ENCODE results near the gene TRIM27. TPM values are rescaled to one million over a fixed set of nuclear protein-coding genes. Genes with fewer than 3 reads are reported as not detected.

TRIM27 gene
- total and polyA plus RNA-seq, 4 donors, result 34.8 to 81.9 (median 46.1) TPM

DNA sequence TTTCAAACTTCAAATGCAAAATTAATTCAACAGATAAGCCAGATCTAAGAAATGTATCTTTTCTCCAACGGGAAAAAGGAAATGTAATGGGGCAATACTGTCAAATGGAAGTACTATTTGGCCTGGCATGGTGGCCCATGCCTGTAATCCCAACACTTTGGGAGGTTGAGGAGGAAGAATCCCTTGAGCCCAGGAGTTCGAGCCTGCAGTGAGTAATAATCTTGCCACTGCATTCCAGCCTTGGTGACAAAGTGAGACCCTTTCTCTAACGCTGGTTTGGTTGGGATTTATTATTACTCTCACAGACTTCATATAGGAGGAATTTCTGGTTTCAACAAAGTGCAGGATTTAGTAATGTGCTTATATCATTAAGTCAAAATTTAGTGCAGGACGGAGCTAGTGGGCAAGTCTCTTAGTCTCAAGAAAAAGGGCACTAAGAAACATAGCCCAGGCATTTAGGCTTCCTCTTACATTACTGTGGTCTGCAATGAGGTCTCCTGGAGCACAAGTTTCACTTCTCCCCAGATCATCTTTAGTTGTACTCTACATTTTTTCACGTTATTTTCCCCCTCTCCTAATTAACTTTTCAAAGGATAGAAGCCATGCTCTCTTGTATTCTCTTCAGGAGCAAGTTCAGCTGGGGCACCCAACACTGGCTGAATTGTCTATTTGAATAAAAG lies 23.1 kb downstream of the TRIM27 start:
- 78 to 81% methylated on average over 5 of the region's 5 CpGs for WGBS, 2 donors
- DNase-seq (no peak), ATAC-seq (ENCODE audit: insufficient read depth, low FRiP score) (no peak)
- Histone ChIP-seq H3K4me1 (ENCODE audit: control insufficient read depth in 5 of 5, insufficient read depth in 5 of 5, low read length in 5 of 5) (peaks cover 0 to 6% (median 0%) of the 10 kb centered on the region in 5 donors), H3K9ac (ENCODE audit: insufficient read depth in 1 of 2, low read length in 2 of 2) (no peak overlapping the region), H3K4me3 (no peak overlapping the region), H3K27me3 (ENCODE audit: control insufficient read depth in 3 of 3, insufficient read depth in 3 of 3, low read length in 2 of 3) (no peaks in the 10 kb centered on the region), H3K27ac (ENCODE audit: low read depth in 1 of 2, low read length in 1 of 2) (no peak overlapping the region), H3K9me3 (ENCODE audit: control insufficient read depth in 4 of 4, insufficient read depth in 3 of 4, low read length in 3 of 4) (peaks cover 0 to 2% (median 0%) of the 10 kb centered on the region in 4 donors), H3K36me3 (ENCODE audit: control insufficient read depth in 4 of 4, insufficient read depth in 4 of 4, low read length in 4 of 4) (peaks cover 23 to 44% (median 37%) of the 10 kb centered on the region in 4 donors)
- TF ChIP-seq, protein P1, sequence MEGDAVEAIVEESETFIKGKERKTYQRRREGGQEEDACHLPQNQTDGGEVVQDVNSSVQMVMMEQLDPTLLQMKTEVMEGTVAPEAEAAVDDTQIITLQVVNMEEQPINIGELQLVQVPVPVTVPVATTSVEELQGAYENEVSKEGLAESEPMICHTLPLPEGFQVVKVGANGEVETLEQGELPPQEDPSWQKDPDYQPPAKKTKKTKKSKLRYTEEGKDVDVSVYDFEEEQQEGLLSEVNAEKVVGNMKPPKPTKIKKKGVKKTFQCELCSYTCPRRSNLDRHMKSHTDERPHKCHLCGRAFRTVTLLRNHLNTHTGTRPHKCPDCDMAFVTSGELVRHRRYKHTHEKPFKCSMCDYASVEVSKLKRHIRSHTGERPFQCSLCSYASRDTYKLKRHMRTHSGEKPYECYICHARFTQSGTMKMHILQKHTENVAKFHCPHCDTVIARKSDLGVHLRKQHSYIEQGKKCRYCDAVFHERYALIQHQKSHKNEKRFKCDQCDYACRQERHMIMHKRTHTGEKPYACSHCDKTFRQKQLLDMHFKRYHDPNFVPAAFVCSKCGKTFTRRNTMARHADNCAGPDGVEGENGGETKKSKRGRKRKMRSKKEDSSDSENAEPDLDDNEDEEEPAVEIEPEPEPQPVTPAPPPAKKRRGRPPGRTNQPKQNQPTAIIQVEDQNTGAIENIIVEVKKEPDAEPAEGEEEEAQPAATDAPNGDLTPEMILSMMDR (IDR thresholded peaks at IDR 0.05; ENCODE audit: control extremely low read depth, extremely low read depth), result no peak

GRCh38 chr6:28898710-28898965 lies 25.1 kb downstream of the TRIM27 start:
- no peak overlapping the region for H3K27ac ChIP-seq (ENCODE audit: low read depth in 1 of 2, low read length in 1 of 2)
- H3K36me3 ChIP-seq (ENCODE audit: control insufficient read depth in 4 of 4, insufficient read depth in 4 of 4, low read length in 4 of 4), result peaks cover 11 to 29% (median 25%) of the 10 kb centered on the region in 4 donors
- no peak for DNase-seq
- H3K4me3 ChIP-seq, result no peak overlapping the region
- no peaks in the 10 kb centered on the region for H3K27me3 ChIP-seq (ENCODE audit: control insufficient read depth in 3 of 3, insufficient read depth in 3 of 3, low read length in 2 of 3)
- WGBS, 2 donors, result 74 to 90% methylated on average over 2 of the region's 2 CpGs
- peaks cover 0 to 6% (median 0%) of the 10 kb centered on the region in 5 donors for H3K4me1 ChIP-seq (ENCODE audit: control insufficient read depth in 5 of 5, insufficient read depth in 5 of 5, low read length in 5 of 5)
- no peak for ATAC-seq (ENCODE audit: insufficient read depth, low FRiP score)
- H3K9me3 ChIP-seq (ENCODE audit: control insufficient read depth in 4 of 4, insufficient read depth in 3 of 4, low read length in 3 of 4), result no peaks in the 10 kb centered on the region
- no peak overlapping the region for H3K9ac ChIP-seq (ENCODE audit: insufficient read depth in 1 of 2, low read length in 2 of 2)
- TF ChIP-seq, protein P1 (IDR thresholded peaks at IDR 0.05; ENCODE audit: control extremely low read depth, extremely low read depth), result no peak

- ATAC-seq (ENCODE audit: insufficient read depth, low FRiP score) (no peak), DNase-seq (peak in 1 of 3 donors; percentile 43)
- Histone ChIP-seq H3K36me3 (ENCODE audit: control insufficient read depth in 4 of 4, insufficient read depth in 4 of 4, low read length in 4 of 4) (peaks cover 2 to 18% (median 15%) of the 10 kb centered on the region in 4 donors), H3K9ac (ENCODE audit: insufficient read depth in 1 of 2, low read length in 2 of 2) (peak overlapping the region in 1 of 2 donors; percentile 99), H3K27ac (ENCODE audit: low read depth in 1 of 2, low read length in 1 of 2) (peak overlapping the region in 1 of 2 donors; percentile 98), H3K4me3 (no peak overlapping the region), H3K27me3 (ENCODE audit: control insufficient read depth in 3 of 3, insufficient read depth in 3 of 3, low read length in 2 of 3) (no peaks in the 10 kb centered on the region), H3K4me1 (ENCODE audit: control insufficient read depth in 5 of 5, insufficient read depth in 5 of 5, low read length in 5 of 5) (peaks cover 0 to 6% (median 0%) of the 10 kb centered on the region in 5 donors), H3K9me3 (ENCODE audit: control insufficient read depth in 4 of 4, insufficient read depth in 3 of 4, low read length in 3 of 4) (no peaks in the 10 kb centered on the region)
- whole genome bisulfite sequencing, 2 donors, result 3 to 7% methylated on average over 1 of the region's 1 CpG
- TF ChIP-seq, protein P1 (IDR thresholded peaks at IDR 0.05; ENCODE audit: control extremely low read depth, extremely low read depth), result no peak
Observed at GRCh38 chr6:28897369-28897745, 26.4 kb downstream of the TRIM27 start.
